Airway epithelial cell (primary cell): ENCODE results near the gene SELENOT. TPM values are rescaled to one million over a fixed set of nuclear protein-coding genes. Genes with fewer than 3 reads are reported as not detected.

Experiments used
- total RNA-seq: library from RNA; depleted of rRNA; stranded (reverse); fragments of >200 nt; gene quantifications from 2 replicates; pipeline ENCODE4 v1.2.3, GENCODE V29; 2015

Gene SELENOT
- 96.8 and 134 TPM in 2 replicates for total RNA-seq

GRCh38 chr3:150603153-150603979 lies at the start of gene SELENOT:
Gene SELENOT, plus strand, starts transcription at chr3:150603321. Its CDS starts 42 bp downstream, at chr3:150603363.

Other genes with a start within 250 kb of the SELENOT start
- 10.5 and 12.1 TPM in 2 replicates for gene TSC22D2, start 195.0 kb upstream of the SELENOT start, total RNA-seq
- gene SERP1, start 56.8 kb upstream of the SELENOT start, total RNA-seq, result 191 and 350 TPM in 2 replicates
- gene EIF2A, start 56.5 kb upstream of the SELENOT start, total RNA-seq, result 73.9 and 158 TPM in 2 replicates
- gene ERICH6, start 100.6 kb downstream of the SELENOT start, total RNA-seq, result 0.05 TPM in 1 of 2 replicates, not detected in the other
- 48.5 and 67.2 TPM in 2 replicates for gene SIAH2, start 159.8 kb downstream of the SELENOT start, total RNA-seq